Testis (tissue), 3 donors: ENCODE measurements around the gene FBXL15. TPM values are rescaled to one million over a fixed set of nuclear protein-coding genes. Genes with fewer than 3 reads are reported as not detected.
A peak's percentile ranks its signal among the peaks of the same experiment; 100 is the strongest.

ENCODE experiments used
- DNase-seq: peaks from one replicate; pipeline ENCODE4 v3.0.0-alpha.2; 2019
- H3K27ac ChIP-seq, 2 donors: fragments of 200-600 bp; sonication (generic); one replicate each; pipeline ENCODE4 v1.5.1; 2019
- H3K27me3 ChIP-seq: fragments of 200-600 bp; sonication (generic); one replicate; pipeline ENCODE4 v1.5.1; 2019
- H3K36me3 ChIP-seq: fragments of 200-600 bp; sonication (generic); one replicate; pipeline ENCODE4 v1.5.1; 2017; ENCODE audit warnings: low read depth; ENCODE audit errors: missing control alignments
- H3K4me1 ChIP-seq: fragments of 200-600 bp; sonication (generic); one replicate; pipeline ENCODE4 v1.5.1; 2019
- H3K4me3 ChIP-seq, 2 donors: fragments of 200-600 bp; sonication (generic); one replicate each; pipeline ENCODE4 v1.5.1; 2017 to 2019
- H3K9me3 ChIP-seq: fragments of 200-600 bp; sonication (generic); one replicate; pipeline ENCODE4 v1.5.1; 2017
- CTCF ChIP-seq, 3 experiments: fragments of 450-650 bp in 2 of 3; fragments of 200-600 bp in 1 of 3; sonication (generic) in 1 of 3; IDR thresholded peaks; one replicate each; pipeline ENCODE4 v1.5.1; 2016 to 2019; ENCODE audit warnings: antibody characterized with exemption in 3 of 3, mild to moderate bottlenecking in 2 of 3, moderate library complexity in 1 of 3
- POLR2A ChIP-seq: fragments of 450-650 bp; IDR thresholded peaks from one replicate; pipeline ENCODE4 v1.6.1; 2017; ENCODE audit warnings: antibody characterized with exemption, mild to moderate bottlenecking, moderate library complexity
- WGBS, 2 donors: methylation state at CpG; one replicate each; pipeline ENCODE4 v1.1.5; 2018; 5-methylcytosine and 5-hydroxymethylcytosine counted together
- intact Hi-C: fragments of 100-400 bp; cut with DNase I; formaldehyde crosslinking; loops from one replicate; pipeline ENCODE4 v1.15.1; 2023; ENCODE audit warnings: low total_unique reads
- polyA plus RNA-seq: library from polyadenylated mRNA; stranded (reverse); fragments of 350-450 nt; fragmentation: Illumina TruSeq; extraction: RNeasy Lipid Tissue Mini Kit (QIAGEN cat#74804); gene quantifications from one replicate; pipeline ENCODE4 v1.2.3, GENCODE V29; 2014; ENCODE audit warnings: low read depth, low replicate concordance; ENCODE audit not compliant: insufficient read depth
- total RNA-seq, 2 donors: library from RNA; depleted of rRNA; stranded (reverse); fragments of >200 nt; gene quantifications; one replicate each; pipeline ENCODE4 v1.2.3, GENCODE V29; 2016

The FBXL15 gene
- total and polyA plus RNA-seq, 3 donors from 2014 or later, result 9.2 to 32.2 (median 28.9) TPM

- Histone ChIP-seq H3K27ac (peak overlapping the region; percentile 73 to 87), H3K9me3 (no peaks in the 10 kb centered on the region), H3K4me1 (peaks cover 21% of the 10 kb centered on the region), H3K4me3 (peak overlapping the region; percentile 84 to 96), H3K27me3 (no peaks in the 10 kb centered on the region), H3K36me3 (no peaks in the 10 kb centered on the region)
- no peak for DNase-seq
- TF ChIP-seq POLR2A (no peak), CTCF (IDR thresholded peaks at IDR 0.05) (no peak)
- 12 to 27% methylated on average over 2 to 4 of the region's 4 CpGs for WGBS, 2 donors
- intact Hi-C loops, result no loop called here
These were observed 11.0 kb downstream of the FBXL15 start for GRCh38 chr10:102431452-102432124.

GRCh38 chr10:102432162-102432950, 11.7 kb downstream of the FBXL15 start, which contains the start of gene CUEDC2:
TSS of gene CUEDC2 (minus strand) at chr10:102432574. CDS start at chr10:102425188, 7,386 bp downstream.
- Histone ChIP-seq H3K4me3 (peak within 1 kb of the TSS; percentile 84 to 96), H3K27me3 (no peaks in the 10 kb centered on the region), H3K36me3 (no peaks in the 10 kb centered on the region), H3K9me3 (no peaks in the 10 kb centered on the region), H3K4me1 (peaks cover 21% of the 10 kb centered on the region), H3K27ac (peak within 1 kb of the TSS; percentile 73 to 87)
- intact Hi-C loops, result no loop called here
- TF ChIP-seq POLR2A, result no peak
- TF ChIP-seq CTCF (IDR thresholded peaks at IDR 0.05), result peak in 2 of 3 experiments; percentile 2 to 18
- WGBS, 2 donors, result 0 to 1% methylated on average over 27 to 50 of the region's 52 CpGs
- DNase-seq, result peak; percentile 98

- no peak overlapping the region for H3K4me3 ChIP-seq
- no peaks in the 10 kb centered on the region for H3K36me3 ChIP-seq
- DNase-seq, result no peak
- H3K4me1 ChIP-seq, result peaks cover 21% of the 10 kb centered on the region
- 24 to 66% methylated on average over 2 to 5 of the region's 5 CpGs for WGBS, 2 donors
- no peak for TF ChIP-seq CTCF (IDR thresholded peaks at IDR 0.05)
- no peak for TF ChIP-seq POLR2A
- H3K27me3 ChIP-seq, result no peaks in the 10 kb centered on the region
- no peaks in the 10 kb centered on the region for H3K9me3 ChIP-seq
- intact Hi-C loops, result no loop called here
- no peak overlapping the region for H3K27ac ChIP-seq
These were observed 13.0 kb downstream of the FBXL15 start for GRCh38 chr10:102433619-102434046.

- no peaks in the 10 kb centered on the region for H3K9me3 ChIP-seq
- no peaks in the 10 kb centered on the region for H3K36me3 ChIP-seq
- WGBS, 2 donors, result 45 to 47% methylated on average over 7 to 9 of the region's 9 CpGs
- no peak for DNase-seq
- TF ChIP-seq POLR2A (no peak), CTCF (IDR thresholded peaks at IDR 0.05) (no peak)
- H3K4me3 ChIP-seq, result no peak overlapping the region
- H3K27me3 ChIP-seq, result no peaks in the 10 kb centered on the region
- H3K27ac ChIP-seq, result peak overlapping the region in 1 of 2 donors; percentile 59
- peaks cover 21% of the 10 kb centered on the region for H3K4me1 ChIP-seq
- intact Hi-C loops, result no loop called here
These were observed 13.9 kb downstream of the FBXL15 start for GRCh38 chr10:102434394-102435132.
